ENCODE data around the gene TCF7L2.

GRCh38 chr10:113128450-113129070 lies 178.5 kb downstream of the TCF7L2 start:
- TF ChIP-seq CTCF (IDR thresholded peaks at IDR 0.05) (no peak), POLR2A (IDR thresholded peaks at IDR 0.05) (no peak)
